IMR-90 (cell line): ENCODE data around the gene RBMS3. TPM values are rescaled to one million over a fixed set of nuclear protein-coding genes. Genes with fewer than 3 reads are reported as not detected.

Experiments
- ATAC-seq: fragments of 200-7000 bp; cut with Tn5 transposase; 2 replicates; pipeline ENCODE4 v1.9.1; 2020; ENCODE audit warnings: low read depth, mild to moderate bottlenecking, moderate library complexity
- BruUV-seq: library from RNA; stranded (reverse); fragments of 400-500 nt; replicated peaks from 2 replicates; lab custom pipeline; 2021; lab: Mats Ljungman, UMichigan
- CTCF ChIA-PET: fragments of 300-600 bp; formaldehyde crosslinking; extraction: SDS; loops from one replicate; lab custom pipeline; 2021; ENCODE audit warnings: antibody characterized with exemption; lab: Yijun Ruan, JAX
- POLR2A ChIA-PET: fragments of 300-600 bp; sonication (Branson Sonifier 250); formaldehyde crosslinking; loops from one replicate; lab custom pipeline; 2022; ENCODE audit warnings: antibody characterized with exemption; ENCODE audit not compliant: unreplicated experiment; lab: Charles Lee
- DNase-seq: peaks from one replicate; pipeline ENCODE4 v3.0.0; 2013
- H2AFZ ChIP-seq: replicated peaks from 2 replicates; pipeline ENCODE3; 2013; ENCODE audit warnings: low read length, mild to moderate bottlenecking; ENCODE audit not compliant: poor library complexity
- H2AK5ac ChIP-seq: 2 replicates; pipeline ENCODE4 v1.6.1; 2013; ENCODE audit warnings: low read depth, low read length, inconsistent platforms
- H2AK9ac ChIP-seq: replicated peaks from 2 replicates; pipeline ENCODE3; 2013; ENCODE audit warnings: mild to moderate bottlenecking, low read depth, low read length, moderate library complexity; ENCODE audit not compliant: poor library complexity
- H2BK120ac ChIP-seq: 2 replicates; pipeline ENCODE4 v1.6.1; 2013; ENCODE audit warnings: low read depth, low read length, inconsistent platforms
- H2BK15ac ChIP-seq: 3 replicates; pipeline ENCODE4 v1.6.1; 2013; ENCODE audit warnings: low read depth, low read length, inconsistent platforms
- H2BK20ac ChIP-seq: 2 replicates; pipeline ENCODE4 v1.6.1; 2013; ENCODE audit warnings: low read depth, mild to moderate bottlenecking, inconsistent platforms, low read length, moderate library complexity
- H2BK5ac ChIP-seq: 2 replicates; pipeline ENCODE4 v1.6.1; 2013; ENCODE audit warnings: mild to moderate bottlenecking, low read depth, low read length, inconsistent platforms; ENCODE audit not compliant: poor library complexity, severe bottlenecking
- H3K14ac ChIP-seq: replicated peaks from 2 replicates; pipeline ENCODE4 v1.6.1; 2013; ENCODE audit warnings: low read depth, low read length, inconsistent platforms
- H3K18ac ChIP-seq: 2 replicates; pipeline ENCODE4 v1.6.1; 2013; ENCODE audit warnings: low read depth, low read length, control low read depth
- H3K23ac ChIP-seq: 2 replicates; pipeline ENCODE4 v1.6.1; 2013; ENCODE audit warnings: low read depth, low read length, inconsistent platforms
- H3K27ac ChIP-seq: 2 replicates; pipeline ENCODE4 v1.5.1; 2013; ENCODE audit warnings: mild to moderate bottlenecking, control low read depth, low read length; ENCODE audit not compliant: insufficient read depth
- H3K27me3 ChIP-seq: 2 replicates; pipeline ENCODE4 v1.6.1; 2013; ENCODE audit warnings: low read length; ENCODE audit not compliant: control insufficient read depth, insufficient read depth
- H3K36me3 ChIP-seq: 2 replicates; pipeline ENCODE4 v1.6.1; 2013; ENCODE audit warnings: low read length, mixed read lengths; ENCODE audit not compliant: control insufficient read depth, insufficient read depth
- H3K4ac ChIP-seq: 2 replicates; pipeline ENCODE4 v1.6.1; 2013; ENCODE audit warnings: low read depth, low read length, inconsistent platforms
- H3K4me1 ChIP-seq: 2 replicates; pipeline ENCODE4 v1.6.1; 2013; ENCODE audit warnings: low read length, mixed read lengths; ENCODE audit not compliant: control insufficient read depth, insufficient read depth
- H3K4me2 ChIP-seq: 2 replicates; pipeline ENCODE4 v1.6.1; 2013; ENCODE audit warnings: low read depth, mild to moderate bottlenecking, control low read depth, low read length, moderate library complexity
- H3K4me3 ChIP-seq: 2 replicates; pipeline ENCODE4 v1.5.1; 2013; ENCODE audit warnings: low read depth, mild to moderate bottlenecking, control low read depth, low read length, moderate library complexity; ENCODE audit not compliant: insufficient read depth
- H3K56ac ChIP-seq: 2 replicates; pipeline ENCODE4 v1.6.1; 2013; ENCODE audit warnings: low read length, inconsistent platforms; ENCODE audit not compliant: insufficient read depth; ENCODE audit errors: extremely low read depth
- H3K79me1 ChIP-seq, 2 experiments: 2 replicates each; pipeline ENCODE4 v1.6.1; 2013; ENCODE audit warnings: low read length in 2 of 2, inconsistent platforms in 1 of 2, low read depth in 1 of 2
- H3K9ac ChIP-seq: 2 replicates; pipeline ENCODE4 v1.6.1; 2013; ENCODE audit warnings: low read depth, low read length, control low read depth
- H3K9me1 ChIP-seq: 2 replicates; pipeline ENCODE4 v1.6.1; 2013; ENCODE audit warnings: low read length, inconsistent platforms; ENCODE audit not compliant: insufficient read depth
- H3K9me3 ChIP-seq: 2 replicates; pipeline ENCODE4 v1.6.1; 2013; ENCODE audit warnings: low read length; ENCODE audit not compliant: control insufficient read depth, insufficient read depth
- H4K20me1 ChIP-seq: 2 replicates; pipeline ENCODE4 v1.6.1; 2013; ENCODE audit warnings: low read length, inconsistent platforms; ENCODE audit not compliant: insufficient read depth
- H4K5ac ChIP-seq: 2 replicates; pipeline ENCODE4 v1.6.1; 2013; ENCODE audit warnings: mild to moderate bottlenecking, low read depth, low read length, control low read depth
- H4K8ac ChIP-seq, 2 experiments: 2 replicates each; pipeline ENCODE4 v1.6.1; 2013; ENCODE audit warnings: low read depth in 2 of 2, low read length in 2 of 2, control low read depth in 1 of 2, inconsistent platforms in 1 of 2
- H4K91ac ChIP-seq: 2 replicates; pipeline ENCODE4 v1.6.1; 2013; ENCODE audit warnings: low read depth, low read length, inconsistent platforms; ENCODE audit not compliant: insufficient read depth
- BHLHE40 ChIP-seq: fragments of 150-350 bp; IDR thresholded peaks from 2 replicates; pipeline ENCODE4 v1.6.1; 2016; ENCODE audit warnings: mild to moderate bottlenecking, low read depth, low read length
- MXI1 ChIP-seq: IDR thresholded peaks from 2 replicates; pipeline ENCODE4 v1.6.1; 2012; ENCODE audit warnings: low read depth, mild to moderate bottlenecking, low read length, moderate library complexity, borderline replicate concordance
- NFE2L2 ChIP-seq: fragments of 150-350 bp; IDR thresholded peaks from 2 replicates; pipeline ENCODE4 v1.6.1; 2016; ENCODE audit warnings: low read depth, mild to moderate bottlenecking, low read length
- WGBS, 2 experiments: methylation state at CpG; one replicate each; pipeline versions ENCODE4 v1.1.5 to v1.1.7; 2013; ENCODE audit warnings: missing lambda C conversion rate in 2 of 2; ENCODE audit not compliant: insufficient read length in 1 of 2; ENCODE audit errors: extremely low coverage in 2 of 2; 5-methylcytosine and 5-hydroxymethylcytosine counted together
- dilution Hi-C: fragments of 300-500 bp; cut with HindIII; formaldehyde crosslinking; loops from one replicate; pipeline ENCODE4 v1.14.3; 2018; ENCODE audit warnings: low sequenced_read_pairs; ENCODE audit not compliant: unreplicated experiment
- in situ Hi-C: fragments of 300-500 bp; cut with MboI; formaldehyde crosslinking; loops from 3 replicates; pipeline ENCODE4 v1.14.3; 2019; ENCODE audit warnings: low sequenced_read_pairs, inconsistent platforms, mixed read lengths
- intact Hi-C: fragments of 100-400 bp; cut with micrococcal nuclease; formaldehyde crosslinking; loops from 2 replicates; pipeline ENCODE4 v1.10.0; 2022
- polyA plus RNA-seq, 3 experiments: library from polyadenylated mRNA; depleted of rRNA; stranded (reverse); fragments of >200 nt; gene quantifications; 2 replicates each; pipeline ENCODE4 v1.2.3, GENCODE V29; 2012; ENCODE audit warnings: low replicate concordance in 1 of 3
- total RNA-seq: library from RNA; depleted of rRNA; stranded (reverse); fragments of >200 nt; gene quantifications from 2 replicates; pipeline ENCODE4 v1.2.3, GENCODE V29; 2012

Gene RBMS3
- total and polyA plus RNA-seq, 2 of the 4 experiments (the other 2 are of a cell fraction): 15.2 to 127 TPM

- Histone ChIP-seq H3K9ac (no peak overlapping the region), H3K27me3 (no peaks in the 10 kb centered on the region), H2BK120ac (no peak overlapping the region), H2AFZ (no peak overlapping the region), H3K27ac (no peak overlapping the region), H4K91ac (no peak overlapping the region), H4K5ac (no peak overlapping the region), H2AK9ac (no peak overlapping the region), H2BK20ac (no peak overlapping the region), H3K23ac (no peak overlapping the region), H3K4ac (no peak overlapping the region), H3K4me2 (no peak overlapping the region), H3K79me1 (0 out of 4 replicates have a peak, but pooled peaks cover 0 to 2% of the 10 kb centered on the region in 2 experiments), H4K20me1 (no peaks in the 10 kb centered on the region), H3K9me1 (0 out of 2 replicates have a peak, but pooled peaks cover 2% of the 10 kb centered on the region), H3K4me1 (peaks cover 7% of the 10 kb centered on the region), H3K56ac (no peak overlapping the region), H3K18ac (no peak overlapping the region), H2AK5ac (no peak overlapping the region), H2BK15ac (no peak overlapping the region), H4K8ac (no peak overlapping the region), H3K9me3 (no peaks in the 10 kb centered on the region), H3K4me3 (no peak overlapping the region), H2BK5ac (peak overlapping the region; percentile 63), H3K14ac (no peak overlapping the region), H3K36me3 (no peaks in the 10 kb centered on the region)
- ChIA-PET POLR2A (no interaction called here), CTCF (interaction anchor here (1.1 kb wide), 1 partner anchor 10 kb away, joined by 3 read pairs; no protein-coding TSS in a partner anchor)
- dilution Hi-C loops (no loop called here), intact Hi-C loops (no loop called here), in situ Hi-C loops (no loop called here)
- 0 out of 2 replicates have a peak, but pooled peaks have one; percentile 24 for TF ChIP-seq MXI1
- peak; percentile 27; the same call in 1 of the 2 replicates for TF ChIP-seq BHLHE40
- no peak for TF ChIP-seq NFE2L2
- DNase-seq (peak; percentile 35), ATAC-seq (peak; percentile 78)
- no CpG with 5 or more reads among the region's 1 CpG for WGBS, 2 experiments
- BruUV-seq: no TSS peak
Observed at GRCh38 chr3:29949131-29949530, 668.3 kb downstream of the RBMS3 start.
